WTC11 (cell line): ENCODE data around the gene EIF4E.

Experiments
- E2F5 ChIP-seq: sonication (generic); formaldehyde crosslinking; IDR thresholded peaks from 2 replicates; pipeline ENCODE4 v1.8.1; 2022; ENCODE audit warnings: mild to moderate bottlenecking, moderate library complexity, missing genetic modification reagents
- TEAD4 ChIP-seq: sonication (generic); formaldehyde crosslinking; IDR thresholded peaks from 2 replicates; pipeline ENCODE4 v1.8.0; 2022; ENCODE audit warnings: mild to moderate bottlenecking, missing genetic modification reagents
- TF ChIP-seq, protein P1 (sequence below): sonication (generic); formaldehyde crosslinking; IDR thresholded peaks from 2 replicates; pipeline ENCODE4 v1.8.1; 2022; ENCODE audit warnings: mild to moderate bottlenecking, missing genetic modification reagents, moderate library complexity, borderline replicate concordance
- TF ChIP-seq, protein P2 (sequence below): fragments of 250-450 bp; sonication (Bioruptor Pico); conservative IDR thresholded peaks from 2 replicates; pipeline ENCODE4 v1.9.0; 2021; ENCODE audit warnings: mild to moderate bottlenecking

GRCh38 chr4:98928505-98929340 lies at the start of gene EIF4E:
- TF ChIP-seq TEAD4 (CRISPR knock-in tag) (0 out of 2 replicates have a peak, but pooled peaks have one; percentile 23), E2F5 (CRISPR knock-in tag) (no peak)
- TF ChIP-seq, protein P1, sequence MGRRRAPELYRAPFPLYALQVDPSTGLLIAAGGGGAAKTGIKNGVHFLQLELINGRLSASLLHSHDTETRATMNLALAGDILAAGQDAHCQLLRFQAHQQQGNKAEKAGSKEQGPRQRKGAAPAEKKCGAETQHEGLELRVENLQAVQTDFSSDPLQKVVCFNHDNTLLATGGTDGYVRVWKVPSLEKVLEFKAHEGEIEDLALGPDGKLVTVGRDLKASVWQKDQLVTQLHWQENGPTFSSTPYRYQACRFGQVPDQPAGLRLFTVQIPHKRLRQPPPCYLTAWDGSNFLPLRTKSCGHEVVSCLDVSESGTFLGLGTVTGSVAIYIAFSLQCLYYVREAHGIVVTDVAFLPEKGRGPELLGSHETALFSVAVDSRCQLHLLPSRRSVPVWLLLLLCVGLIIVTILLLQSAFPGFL (CRISPR knock-in tag), result no peak
- TF ChIP-seq, protein P2, sequence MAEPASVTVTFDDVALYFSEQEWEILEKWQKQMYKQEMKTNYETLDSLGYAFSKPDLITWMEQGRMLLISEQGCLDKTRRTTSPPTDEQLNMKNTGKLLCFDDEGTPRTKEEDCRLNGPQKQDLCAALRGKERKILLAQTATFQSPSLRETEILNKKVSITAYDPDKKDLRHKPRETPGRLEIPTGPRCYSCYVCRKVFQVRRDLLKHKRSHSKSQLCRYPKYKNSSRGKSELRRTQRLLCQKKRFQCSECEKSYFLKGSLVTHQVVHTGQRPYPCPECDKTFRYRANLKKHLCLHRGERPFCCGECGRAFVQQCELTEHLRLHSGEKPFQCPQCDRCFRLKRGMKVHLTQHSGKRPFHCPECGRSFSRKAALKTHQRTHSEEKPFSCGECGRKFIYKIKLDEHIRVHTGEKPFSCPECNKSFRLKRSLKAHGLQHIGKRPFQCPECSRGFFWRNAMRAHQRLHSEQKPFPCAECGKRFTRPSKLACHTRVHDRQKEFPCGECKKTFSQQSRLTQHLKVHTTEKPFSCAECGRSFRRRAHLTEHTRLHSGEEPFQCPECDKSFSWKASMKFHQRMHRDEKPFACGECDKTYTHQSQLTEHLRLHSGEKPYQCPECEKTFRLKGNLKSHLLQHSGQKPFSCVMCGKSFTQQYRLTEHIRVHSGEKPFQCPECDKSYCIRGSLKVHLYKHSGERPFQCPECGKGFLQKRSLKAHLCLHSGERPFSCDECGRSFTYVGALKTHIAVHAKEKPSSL (CRISPR knock-in tag), result no peak
